ENCODE results near the gene APRT.

The APRT gene

DNA sequence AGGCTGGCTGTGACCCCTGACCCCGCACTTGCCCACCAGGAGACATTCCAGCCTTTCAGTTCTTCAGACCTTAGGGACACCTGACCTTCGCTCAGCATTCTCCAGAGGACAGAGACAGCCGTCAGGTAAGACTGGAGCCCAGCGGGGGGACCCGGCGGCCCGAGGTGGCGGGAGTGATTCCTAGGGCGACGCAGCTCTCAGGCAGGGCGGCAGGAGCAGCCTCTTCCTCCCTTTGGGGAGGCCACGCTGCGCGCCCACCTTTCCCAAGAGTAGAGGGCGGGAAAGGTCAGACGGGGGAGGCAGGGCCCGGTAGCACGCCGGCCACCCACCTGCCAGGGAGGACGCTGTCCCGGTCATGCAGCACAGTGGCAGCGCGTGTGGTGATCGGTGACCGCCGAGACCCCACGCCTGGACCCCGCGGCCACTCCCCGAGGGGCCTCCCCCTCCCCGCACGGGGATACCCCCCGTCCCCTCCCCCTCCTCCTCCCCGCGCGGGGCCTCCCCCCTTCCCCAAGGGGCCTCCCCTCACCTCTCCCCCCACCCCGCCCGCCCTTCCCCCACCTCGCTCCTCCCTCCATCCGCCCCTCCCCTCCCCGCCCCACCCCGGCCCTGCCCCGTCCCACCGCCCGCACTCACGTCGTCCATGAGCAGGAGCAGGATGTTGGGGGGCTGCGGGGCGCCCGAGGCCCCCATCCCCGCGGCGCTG is 44.5 kb upstream of the APRT start:
- H3K4me3 ChIP-seq (ENCODE audit: low read length) = peak overlapping the region; percentile 57
- no peak for DNase-seq (ENCODE audit: low read depth)
- TF ChIP-seq, protein P1, sequence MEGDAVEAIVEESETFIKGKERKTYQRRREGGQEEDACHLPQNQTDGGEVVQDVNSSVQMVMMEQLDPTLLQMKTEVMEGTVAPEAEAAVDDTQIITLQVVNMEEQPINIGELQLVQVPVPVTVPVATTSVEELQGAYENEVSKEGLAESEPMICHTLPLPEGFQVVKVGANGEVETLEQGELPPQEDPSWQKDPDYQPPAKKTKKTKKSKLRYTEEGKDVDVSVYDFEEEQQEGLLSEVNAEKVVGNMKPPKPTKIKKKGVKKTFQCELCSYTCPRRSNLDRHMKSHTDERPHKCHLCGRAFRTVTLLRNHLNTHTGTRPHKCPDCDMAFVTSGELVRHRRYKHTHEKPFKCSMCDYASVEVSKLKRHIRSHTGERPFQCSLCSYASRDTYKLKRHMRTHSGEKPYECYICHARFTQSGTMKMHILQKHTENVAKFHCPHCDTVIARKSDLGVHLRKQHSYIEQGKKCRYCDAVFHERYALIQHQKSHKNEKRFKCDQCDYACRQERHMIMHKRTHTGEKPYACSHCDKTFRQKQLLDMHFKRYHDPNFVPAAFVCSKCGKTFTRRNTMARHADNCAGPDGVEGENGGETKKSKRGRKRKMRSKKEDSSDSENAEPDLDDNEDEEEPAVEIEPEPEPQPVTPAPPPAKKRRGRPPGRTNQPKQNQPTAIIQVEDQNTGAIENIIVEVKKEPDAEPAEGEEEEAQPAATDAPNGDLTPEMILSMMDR (IDR thresholded peaks at IDR 0.05; ENCODE audit: insufficient read depth, low read depth, low read length, missing control alignments) = no peak

DNA sequence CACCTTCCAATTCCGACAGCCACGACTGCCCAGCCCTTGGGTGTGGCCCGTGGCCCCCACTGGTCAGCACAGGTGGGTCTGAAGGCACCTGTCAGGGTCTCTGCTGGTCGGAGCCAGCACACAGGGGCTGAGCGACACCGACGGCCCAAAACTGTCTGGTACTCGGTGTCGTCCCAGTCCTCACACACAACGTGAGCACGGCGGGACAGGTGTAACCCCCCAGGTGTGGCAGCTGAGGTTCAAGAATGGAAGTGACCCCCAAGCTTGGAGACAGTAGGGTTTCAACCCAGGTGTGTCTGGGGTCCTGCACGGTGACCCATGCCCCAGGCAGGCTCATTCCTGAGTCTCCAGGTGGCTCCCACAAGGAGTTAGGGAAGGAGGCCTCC is 44.0 kb upstream of the APRT start:
- TF ChIP-seq, protein P1 (IDR thresholded peaks at IDR 0.05; ENCODE audit: insufficient read depth, low read depth, low read length, missing control alignments) = no peak
- peak overlapping the region; percentile 57 for H3K4me3 ChIP-seq (ENCODE audit: low read length)
- DNase-seq (ENCODE audit: low read depth) = no peak

DNA sequence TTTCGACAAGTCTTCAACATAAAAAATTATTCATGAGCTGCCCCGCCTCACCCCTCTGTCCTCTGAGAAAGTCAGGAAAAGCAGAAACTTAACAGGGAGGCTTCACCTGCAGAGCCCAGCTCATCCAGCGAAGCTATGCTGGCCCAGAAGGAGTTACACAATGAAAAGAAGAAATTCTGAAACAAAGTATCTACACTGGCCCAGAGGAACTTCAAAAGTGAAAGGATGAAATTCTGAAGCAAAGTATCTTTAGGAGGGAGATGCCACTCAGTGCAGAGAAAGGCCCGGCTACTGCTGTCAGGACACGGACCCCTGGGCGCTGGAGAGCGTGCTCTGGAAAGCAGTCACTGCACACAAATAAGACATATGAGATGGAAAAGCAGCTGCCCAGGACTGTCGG is 43.4 kb upstream of the APRT start:
- DNase-seq (ENCODE audit: low read depth) = no peak
- TF ChIP-seq, protein P1 (IDR thresholded peaks at IDR 0.05; ENCODE audit: insufficient read depth, low read depth, low read length, missing control alignments) = no peak
- H3K4me3 ChIP-seq (ENCODE audit: low read length) = no peak overlapping the region

DNA sequence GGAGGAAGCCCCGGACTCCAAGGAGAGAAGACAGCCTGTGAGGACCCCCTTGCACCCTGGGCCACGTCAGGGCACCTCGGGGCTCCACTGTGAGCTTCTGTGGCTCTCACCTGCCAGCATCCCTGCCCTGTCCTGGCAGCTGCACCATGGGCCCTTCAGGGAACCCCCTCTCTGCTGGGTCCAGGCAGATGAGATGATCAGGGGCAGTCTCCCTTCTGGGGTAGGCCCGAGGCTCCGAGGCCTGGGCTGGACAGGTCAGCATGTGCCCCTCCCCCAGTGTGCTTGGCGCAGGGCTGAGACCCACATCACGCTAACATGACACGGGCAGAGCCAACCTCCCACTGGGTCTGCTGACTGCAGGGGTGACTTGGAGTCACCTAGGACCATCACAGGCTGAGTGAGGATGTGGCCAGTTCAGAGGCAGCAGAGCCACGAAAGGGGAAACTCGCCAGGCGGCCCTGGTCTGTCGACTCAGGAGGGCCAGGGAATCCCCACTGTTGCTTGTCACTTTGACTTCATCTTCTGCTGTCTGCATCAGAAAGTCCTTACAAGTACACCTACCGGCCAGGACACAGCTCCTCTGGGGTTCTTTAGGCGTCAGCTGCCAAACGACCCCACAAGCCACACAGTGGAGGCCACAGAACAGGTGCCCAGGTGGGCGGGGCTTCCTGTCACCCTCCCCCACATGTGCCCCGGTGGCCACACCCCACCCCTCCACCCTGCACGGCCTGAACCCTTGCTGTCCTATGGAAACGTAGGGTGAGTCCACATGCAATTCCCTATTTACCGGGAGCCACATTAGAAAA is 42.8 kb upstream of the APRT start:
- TF ChIP-seq, protein P1 (IDR thresholded peaks at IDR 0.05; ENCODE audit: insufficient read depth, low read depth, low read length, missing control alignments) = no peak
- no peak for DNase-seq (ENCODE audit: low read depth)
- H3K4me3 ChIP-seq (ENCODE audit: low read length) = no peak overlapping the region

DNA sequence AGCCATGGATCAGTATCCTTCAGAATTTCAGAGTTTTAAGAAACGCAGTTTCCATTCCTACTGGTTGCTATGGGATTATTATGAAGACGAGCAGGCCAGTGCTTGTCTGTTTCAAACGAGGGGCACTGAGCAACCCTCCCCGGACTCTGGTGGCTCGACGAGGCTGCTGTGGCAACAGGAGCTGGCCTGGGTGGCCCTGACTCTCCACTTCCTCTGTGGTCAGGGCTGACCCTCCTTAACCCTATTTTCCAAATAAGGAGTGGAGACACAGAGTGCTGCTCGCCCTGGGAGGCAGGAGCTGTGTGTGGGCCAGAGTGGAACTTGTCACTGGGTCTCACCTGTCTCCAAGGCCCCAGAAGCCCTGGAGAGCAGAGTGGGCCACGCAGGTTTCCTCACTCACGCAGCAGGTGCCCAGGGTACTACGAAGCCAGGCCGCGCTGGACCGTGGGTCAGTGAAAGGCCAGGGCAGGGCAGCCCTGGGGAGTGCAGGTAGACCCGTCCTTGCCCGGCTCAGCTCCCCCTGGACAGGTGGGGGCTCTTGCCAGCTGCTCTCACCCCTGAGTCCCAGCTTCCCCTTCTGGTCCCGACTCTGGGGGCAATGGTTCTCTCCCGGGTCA is 41.7 kb upstream of the APRT start:
- TF ChIP-seq, protein P1 (IDR thresholded peaks at IDR 0.05; ENCODE audit: insufficient read depth, low read depth, low read length, missing control alignments) = no peak
- H3K4me3 ChIP-seq (ENCODE audit: low read length) = no peak overlapping the region
- DNase-seq (ENCODE audit: low read depth) = no peak

DNA sequence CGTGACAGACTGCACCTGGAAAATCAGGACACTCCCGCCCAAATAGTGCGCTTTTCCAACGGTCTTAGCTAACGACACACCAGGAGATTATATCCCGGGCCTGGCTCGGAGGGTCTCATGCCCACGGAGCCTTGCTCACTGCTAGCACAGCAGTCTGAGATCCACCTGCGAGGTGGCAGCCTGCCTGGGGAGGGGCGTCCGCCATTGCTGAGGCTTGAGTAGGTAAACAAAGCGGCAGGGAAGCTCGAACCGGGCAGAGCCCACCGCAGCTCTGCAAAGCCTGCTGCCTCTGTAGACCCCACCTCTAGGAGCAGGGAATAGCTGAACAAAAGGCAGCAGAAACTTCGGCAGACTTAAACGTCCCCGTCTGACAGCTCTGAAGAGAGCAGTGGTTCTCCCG is 39.9 kb upstream of the APRT start:
- DNase-seq (ENCODE audit: low read depth) = no peak
- TF ChIP-seq, protein P1 (IDR thresholded peaks at IDR 0.05; ENCODE audit: insufficient read depth, low read depth, low read length, missing control alignments) = no peak
- H3K4me3 ChIP-seq (ENCODE audit: low read length) = no peak overlapping the region

Data from epithelial cell of esophagus (primary cell).